KBM-7 (cell line): ENCODE results near the gene PEX3.
"Not testable (repeated sequence)": the region's sequence is repeated elsewhere in the genome, so short reads cannot be mapped to it uniquely, and the experiment has no call there.

Experiments used
- DNase-seq: peaks from one replicate; pipeline ENCODE4 v3.0.0-alpha.2; 2015
- in situ Hi-C: fragments of 300-500 bp; cut with MboI; formaldehyde crosslinking; loops from 2 replicates; pipeline ENCODE4 v1.14.3; 2020; ENCODE audit warnings: low sequenced_read_pairs, low pct_unique_long_range_greater_than_20kb, mixed read lengths

PEX3 gene

GRCh38 chr6:143498428-143498827 is 47.8 kb downstream of the PEX3 start:
- in situ Hi-C loops, result no loop called here
- DNase-seq, result peak; percentile 54

GRCh38 chr6:143501851-143502250 is 51.2 kb downstream of the PEX3 start:
- no peak for DNase-seq
- in situ Hi-C loops, result no loop called here

- DNase-seq, result no peak
- in situ Hi-C loops, result no loop called here
Measured at GRCh38 chr6:143504369-143504768, 53.8 kb downstream of the PEX3 start.

DNA sequence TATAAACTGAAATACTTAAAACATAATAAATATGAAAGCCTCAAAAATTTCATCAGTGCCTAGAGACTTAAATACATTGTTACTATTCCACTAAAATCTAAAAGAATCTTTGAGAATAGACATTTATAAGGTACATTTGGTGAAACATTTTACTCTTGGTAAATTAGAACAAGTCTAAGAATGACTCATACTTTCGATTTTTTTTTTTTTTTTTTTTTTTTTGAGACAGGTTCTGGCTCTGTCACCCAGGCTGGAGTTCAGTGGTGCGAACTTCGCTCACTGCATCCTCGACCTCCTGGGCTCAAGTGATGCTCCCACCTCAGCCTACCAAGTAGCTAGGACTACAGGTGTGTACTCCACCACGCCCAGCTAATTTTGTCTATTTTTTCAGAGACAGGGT is 54.5 kb downstream of the PEX3 start:
- in situ Hi-C loops, result no loop called here
- DNase-seq, result no peak

DNA sequence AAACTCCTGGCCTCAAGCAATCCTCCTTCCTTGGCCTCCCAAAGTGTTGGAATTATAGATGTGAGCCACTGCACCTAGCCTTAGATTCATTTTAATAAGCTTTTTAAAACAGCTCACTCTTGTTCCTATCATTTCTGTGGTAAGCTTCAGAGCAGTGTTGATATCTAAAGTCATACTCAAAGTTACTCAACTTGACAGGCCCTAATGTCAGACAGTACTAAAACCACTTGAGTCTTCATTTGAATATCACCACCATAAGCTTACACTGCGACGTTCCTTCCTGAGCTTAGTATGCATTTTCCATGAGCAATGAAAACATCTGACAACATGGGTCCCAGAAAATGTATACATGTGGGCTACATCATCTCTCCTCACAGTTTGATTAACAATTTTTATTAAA is 54.9 kb downstream of the PEX3 start:
- DNase-seq, result no peak
- in situ Hi-C loops, result no loop called here

GRCh38 chr6:143506199-143506598 is 55.6 kb downstream of the PEX3 start:
- in situ Hi-C loops, result no loop called here
- no peak for DNase-seq

GRCh38 chr6:143506620-143507019 is 56.0 kb downstream of the PEX3 start:
- in situ Hi-C loops, result no loop called here
- no peak for DNase-seq

- no peak for DNase-seq
- in situ Hi-C loops, result no loop called here
Measured at GRCh38 chr6:143507358-143508145, 56.9 kb downstream of the PEX3 start.

DNA sequence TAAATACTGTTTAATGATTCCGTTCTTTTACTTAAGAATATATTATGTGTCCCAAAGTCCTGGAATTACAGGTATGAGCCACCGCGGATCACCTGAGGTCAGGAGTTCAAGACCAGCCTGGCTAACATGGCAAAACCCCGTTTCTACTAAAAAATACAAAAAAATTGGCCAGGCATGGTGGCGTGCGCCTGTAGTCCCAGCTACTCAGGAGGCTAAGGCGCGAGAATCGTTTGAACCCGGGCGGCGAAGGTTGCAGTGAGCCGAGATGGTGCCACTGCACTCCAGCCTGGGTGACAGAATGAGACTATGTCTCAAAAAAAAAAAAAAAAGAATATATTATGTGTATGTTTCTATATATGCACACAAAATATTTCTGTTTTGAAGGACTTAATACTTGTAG is 59.7 kb downstream of the PEX3 start:
- not testable (repeated sequence) for DNase-seq

DNA sequence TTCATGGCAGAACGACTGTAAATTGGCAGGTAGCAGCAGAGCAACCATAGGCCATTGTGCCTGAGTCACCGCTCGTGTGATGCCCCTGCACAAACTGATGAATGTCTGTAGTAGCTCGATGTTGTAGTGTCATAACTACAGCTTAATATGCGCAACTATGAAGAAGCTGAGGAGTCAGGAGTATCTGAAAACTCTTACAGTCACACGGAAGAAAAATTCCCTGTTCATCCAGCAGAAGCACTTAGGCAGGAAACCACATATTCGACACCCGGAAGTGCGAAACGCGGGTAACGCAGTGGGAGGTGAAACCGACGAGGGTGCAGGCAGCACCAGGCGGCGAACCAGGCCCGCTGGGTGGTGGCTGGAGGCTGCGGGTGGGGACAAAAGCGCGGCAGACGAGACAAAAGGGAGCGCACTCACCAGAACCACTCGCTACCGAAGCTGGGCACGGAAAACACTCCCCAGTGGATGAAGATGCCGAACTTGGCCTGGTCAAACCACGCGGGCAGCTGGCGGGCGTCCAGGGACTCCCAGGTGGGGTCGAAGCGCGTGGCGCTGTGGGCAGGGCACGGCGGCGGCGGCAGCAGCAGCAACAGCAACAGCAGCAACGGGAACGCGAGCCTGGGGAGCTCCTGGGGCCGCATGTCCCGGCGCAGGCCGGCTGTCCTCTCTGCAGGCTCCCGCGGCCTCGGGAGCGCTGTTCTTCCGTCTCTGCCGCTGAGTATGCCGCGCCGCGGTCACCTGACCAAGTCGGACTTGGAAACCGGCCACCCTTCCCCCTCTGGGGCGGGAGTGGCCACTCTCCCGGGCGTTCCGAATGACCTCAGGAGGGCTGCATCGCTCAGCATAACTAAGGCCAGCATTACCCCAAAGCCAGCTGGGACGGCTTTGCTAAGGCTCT is 60.6 kb downstream of the PEX3 start, which contains the start of gene FUCA2:
FUCA2 (minus strand) TSS at position 730 of the 901 bp plus-strand sequence; CDS start at position 644, 86 bp downstream.
- in situ Hi-C loops, result no loop called here
- peak; percentile 81 for DNase-seq

More for the DNA sequence above, 59.7 kb downstream of the PEX3 start:
- in situ Hi-C loops, result not testable (repeated sequence)

- peak; percentile 60 for DNase-seq
- in situ Hi-C loops, result no loop called here
Measured at GRCh38 chr6:143513410-143513809, 62.8 kb downstream of the PEX3 start.

DNA sequence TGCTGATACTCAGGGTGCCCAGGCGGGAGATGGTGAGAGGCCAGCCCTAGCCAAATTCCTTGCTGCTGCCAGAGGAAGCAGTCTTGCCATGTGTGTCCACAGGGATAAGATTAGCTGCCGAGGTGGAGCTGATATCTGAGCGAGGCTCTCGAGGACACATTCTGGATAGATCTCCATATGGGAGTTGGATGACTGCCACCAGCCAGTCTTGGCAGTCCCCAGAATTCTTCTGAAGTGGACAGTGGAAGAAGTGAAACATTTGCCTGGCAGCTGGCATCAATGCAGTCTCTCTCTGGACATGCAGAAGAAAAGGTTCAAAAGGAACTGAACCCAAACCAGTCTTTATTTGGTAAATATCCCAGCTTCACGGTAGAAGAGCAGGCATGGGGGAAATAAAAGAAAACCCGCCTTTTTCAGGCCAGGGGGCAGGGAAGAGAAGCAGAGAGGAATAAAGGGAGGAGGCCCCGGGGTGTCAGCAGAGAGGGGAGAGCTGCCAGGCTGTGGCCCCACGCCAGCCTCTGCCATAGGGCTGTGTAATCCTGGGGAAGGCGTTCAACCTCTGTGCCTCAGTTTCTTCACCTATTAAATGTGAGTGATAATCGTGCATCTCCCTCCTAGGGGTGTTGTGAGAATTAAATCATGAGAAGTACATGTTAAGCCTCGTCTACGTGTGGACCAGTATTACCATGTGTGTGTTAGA is 64.6 kb downstream of the PEX3 start:
- in situ Hi-C loops, result no loop called here
- DNase-seq, result no peak

DNA sequence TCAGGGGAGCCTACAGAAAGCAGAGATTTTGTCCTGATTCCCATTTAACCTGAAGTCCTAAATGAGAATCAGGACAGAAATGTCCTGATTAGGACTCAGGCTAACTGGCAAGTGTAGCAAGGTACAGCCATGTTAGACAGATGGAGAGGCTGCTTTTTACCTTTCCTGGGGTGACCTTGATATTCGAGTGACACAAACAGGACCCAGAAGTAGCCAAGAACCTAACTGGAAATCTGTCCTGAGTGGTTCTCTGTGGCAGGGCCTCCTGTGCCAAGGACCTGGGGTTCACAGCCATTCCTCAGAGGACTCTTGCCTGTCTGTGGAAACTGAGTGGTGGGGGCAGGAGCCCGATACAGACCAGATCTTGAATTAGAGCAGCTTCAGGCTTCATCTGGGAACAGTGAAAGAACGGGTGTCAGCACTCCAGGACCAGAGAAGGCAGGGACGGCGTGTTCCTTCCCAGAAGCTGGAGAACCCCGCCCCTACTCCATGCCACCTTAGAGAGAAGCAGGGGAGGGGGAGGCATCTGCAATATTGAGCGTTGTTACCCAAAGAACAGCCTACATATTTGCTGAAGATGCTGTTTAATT is 65.3 kb downstream of the PEX3 start:
- in situ Hi-C loops, result no loop called here

GRCh38 chr6:143516690-143517446 is 66.3 kb downstream of the PEX3 start:
- peak; percentile 37 for DNase-seq
- in situ Hi-C loops, result no loop called here

More for the DNA sequence above, 65.3 kb downstream of the PEX3 start:
- DNase-seq, result no peak

- DNase-seq, result no peak
- in situ Hi-C loops, result no loop called here
Measured at GRCh38 chr6:143517447-143517773, 66.8 kb downstream of the PEX3 start.

- no peak for DNase-seq
- in situ Hi-C loops, result no loop called here
Measured at GRCh38 chr6:143522039-143522600, 71.5 kb downstream of the PEX3 start.

DNA sequence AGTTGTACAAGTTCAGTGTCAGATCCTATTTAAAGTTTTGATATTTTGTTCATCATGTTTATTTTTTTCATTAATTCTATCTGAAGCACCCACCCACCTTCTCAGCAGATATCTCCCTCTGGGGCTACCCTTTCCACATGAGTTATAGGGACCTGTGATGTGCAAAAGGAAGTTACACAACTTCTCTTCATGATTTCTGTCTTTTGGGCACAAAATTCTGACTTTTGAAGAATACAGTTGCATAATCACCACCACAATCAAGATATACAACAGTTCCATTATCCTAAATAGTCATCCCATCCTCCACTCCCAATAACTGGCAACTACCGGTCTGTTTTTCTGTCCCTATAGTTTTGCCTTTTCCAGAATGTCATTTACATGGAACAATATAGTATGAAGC is 74.8 kb downstream of the PEX3 start:
- DNase-seq, result no peak
- in situ Hi-C loops, result no loop called here

GRCh38 chr6:143527677-143528076 is 77.1 kb downstream of the PEX3 start:
- in situ Hi-C loops, result no loop called here
- DNase-seq, result no peak
